ENCODE data around the gene OVOL3.

The OVOL3 gene

GRCh38 chr19:36090910-36091695 is 19.8 kb upstream of the OVOL3 start:
- no peaks in the 10 kb centered on the region for H3K9me3 ChIP-seq (ENCODE audit: control insufficient read depth, insufficient read depth, low read length)
- H3K4me1 ChIP-seq (ENCODE audit: insufficient read depth, low read length): no peaks in the 10 kb centered on the region
- H3K9ac ChIP-seq (ENCODE audit: low read depth, low read length): no peak overlapping the region
- peaks cover 30% of the 10 kb centered on the region for H3K36me3 ChIP-seq (ENCODE audit: insufficient read depth, low read length)

- no peaks in the 10 kb centered on the region for H3K9me3 ChIP-seq (ENCODE audit: control insufficient read depth, insufficient read depth, low read length)
- H3K9ac ChIP-seq (ENCODE audit: low read depth, low read length): no peak overlapping the region
- no peaks in the 10 kb centered on the region for H3K4me1 ChIP-seq (ENCODE audit: insufficient read depth, low read length)
- peaks cover 25% of the 10 kb centered on the region for H3K36me3 ChIP-seq (ENCODE audit: insufficient read depth, low read length)
Measured at GRCh38 chr19:36092566-36092965, 18.4 kb upstream of the OVOL3 start.

GRCh38 chr19:36093146-36093662 is 17.7 kb upstream of the OVOL3 start:
- H3K36me3 ChIP-seq (ENCODE audit: insufficient read depth, low read length): peaks cover 19% of the 10 kb centered on the region
- no peaks in the 10 kb centered on the region for H3K4me1 ChIP-seq (ENCODE audit: insufficient read depth, low read length)
- no peak overlapping the region for H3K9ac ChIP-seq (ENCODE audit: low read depth, low read length)
- H3K9me3 ChIP-seq (ENCODE audit: control insufficient read depth, insufficient read depth, low read length): no peaks in the 10 kb centered on the region

GRCh38 chr19:36093687-36094086 is 17.3 kb upstream of the OVOL3 start:
- Histone ChIP-seq H3K4me1 (ENCODE audit: insufficient read depth, low read length) (no peaks in the 10 kb centered on the region), H3K9me3 (ENCODE audit: control insufficient read depth, insufficient read depth, low read length) (no peaks in the 10 kb centered on the region), H3K36me3 (ENCODE audit: insufficient read depth, low read length) (peaks cover 17% of the 10 kb centered on the region), H3K9ac (ENCODE audit: low read depth, low read length) (no peak overlapping the region)

GRCh38 chr19:36097036-36097435 is 13.9 kb upstream of the OVOL3 start:
- Histone ChIP-seq H3K9ac (ENCODE audit: low read depth, low read length) (no peak overlapping the region), H3K4me1 (ENCODE audit: insufficient read depth, low read length) (no peaks in the 10 kb centered on the region), H3K9me3 (ENCODE audit: control insufficient read depth, insufficient read depth, low read length) (no peaks in the 10 kb centered on the region), H3K36me3 (ENCODE audit: insufficient read depth, low read length) (peaks cover 7% of the 10 kb centered on the region)

GRCh38 chr19:36099166-36099785 is 11.7 kb upstream of the OVOL3 start:
- Histone ChIP-seq H3K9ac (ENCODE audit: low read depth, low read length) (no peak overlapping the region), H3K9me3 (ENCODE audit: control insufficient read depth, insufficient read depth, low read length) (no peaks in the 10 kb centered on the region), H3K36me3 (ENCODE audit: insufficient read depth, low read length) (peaks cover 18% of the 10 kb centered on the region), H3K4me1 (ENCODE audit: insufficient read depth, low read length) (no peaks in the 10 kb centered on the region)

GRCh38 chr19:36100476-36100875 is 10.5 kb upstream of the OVOL3 start:
- no peak overlapping the region for H3K9ac ChIP-seq (ENCODE audit: low read depth, low read length)

GRCh38 chr19:36101550-36102327 is 9.2 kb upstream of the OVOL3 start:
- Histone ChIP-seq H3K4me1 (ENCODE audit: insufficient read depth, low read length) (no peaks in the 10 kb centered on the region), H3K9me3 (ENCODE audit: control insufficient read depth, insufficient read depth, low read length) (no peaks in the 10 kb centered on the region), H3K9ac (ENCODE audit: low read depth, low read length) (no peak overlapping the region), H3K36me3 (ENCODE audit: insufficient read depth, low read length) (peaks cover 22% of the 10 kb centered on the region; the same call in 1 of the 2 replicates)

More at GRCh38 chr19:36100476-36100875, 10.5 kb upstream of the OVOL3 start:
- H3K4me1 ChIP-seq (ENCODE audit: insufficient read depth, low read length): no peaks in the 10 kb centered on the region
- H3K36me3 ChIP-seq (ENCODE audit: insufficient read depth, low read length): peaks cover 22% of the 10 kb centered on the region; the same call in 1 of the 2 replicates
- no peaks in the 10 kb centered on the region for H3K9me3 ChIP-seq (ENCODE audit: control insufficient read depth, insufficient read depth, low read length)

- no peaks in the 10 kb centered on the region for H3K4me1 ChIP-seq (ENCODE audit: insufficient read depth, low read length)
- H3K9me3 ChIP-seq (ENCODE audit: control insufficient read depth, insufficient read depth, low read length): no peaks in the 10 kb centered on the region
- no peak overlapping the region for H3K9ac ChIP-seq (ENCODE audit: low read depth, low read length)
- peaks cover 22% of the 10 kb centered on the region; the same call in 1 of the 2 replicates for H3K36me3 ChIP-seq (ENCODE audit: insufficient read depth, low read length)
Measured at GRCh38 chr19:36103040-36103626, 7.8 kb upstream of the OVOL3 start.

GRCh38 chr19:36103842-36104552 is 6.9 kb upstream of the OVOL3 start:
- Histone ChIP-seq H3K9ac (ENCODE audit: low read depth, low read length) (no peak overlapping the region), H3K36me3 (ENCODE audit: insufficient read depth, low read length) (peaks cover 22% of the 10 kb centered on the region; the same call in 1 of the 2 replicates)

GRCh38 chr19:36106441-36106840 is 4.5 kb upstream of the OVOL3 start:
- Histone ChIP-seq H3K36me3 (ENCODE audit: insufficient read depth, low read length) (peaks cover 15% of the 10 kb centered on the region; the same call in 1 of the 2 replicates), H3K9me3 (ENCODE audit: control insufficient read depth, insufficient read depth, low read length) (no peaks in the 10 kb centered on the region), H3K9ac (ENCODE audit: low read depth, low read length) (no peak overlapping the region), H3K4me1 (ENCODE audit: insufficient read depth, low read length) (peaks cover 5% of the 10 kb centered on the region; the same call in 1 of the 2 replicates)

More at GRCh38 chr19:36103842-36104552, 6.9 kb upstream of the OVOL3 start:
- no peaks in the 10 kb centered on the region for H3K4me1 ChIP-seq (ENCODE audit: insufficient read depth, low read length)
- no peaks in the 10 kb centered on the region for H3K9me3 ChIP-seq (ENCODE audit: control insufficient read depth, insufficient read depth, low read length)

- Histone ChIP-seq H3K4me1 (ENCODE audit: insufficient read depth, low read length) (peaks cover 5% of the 10 kb centered on the region; the same call in 1 of the 2 replicates), H3K36me3 (ENCODE audit: insufficient read depth, low read length) (peaks cover 15% of the 10 kb centered on the region; the same call in 1 of the 2 replicates), H3K9me3 (ENCODE audit: control insufficient read depth, insufficient read depth, low read length) (no peaks in the 10 kb centered on the region), H3K9ac (ENCODE audit: low read depth, low read length) (no peak overlapping the region)
Measured at GRCh38 chr19:36106991-36107390, 4.0 kb upstream of the OVOL3 start.

GRCh38 chr19:36108684-36109083 is 2.3 kb upstream of the OVOL3 start:
- Histone ChIP-seq H3K36me3 (ENCODE audit: insufficient read depth, low read length) (peaks cover 9% of the 10 kb centered on the region; the same call in 1 of the 2 replicates), H3K9me3 (ENCODE audit: control insufficient read depth, insufficient read depth, low read length) (no peaks in the 10 kb centered on the region), H3K4me1 (ENCODE audit: insufficient read depth, low read length) (peaks cover 5% of the 10 kb centered on the region; the same call in 1 of the 2 replicates), H3K9ac (ENCODE audit: low read depth, low read length) (no peak overlapping the region)

Data from ES-I3 (cell line).